ENCODE data around the gene TLR6. TPM values are rescaled to one million over a fixed set of nuclear protein-coding genes. Genes with fewer than 3 reads are reported as not detected.

Gene TLR6
- total and polyA plus RNA-seq, 10 of the 15 experiments (the other 5 are each of a cell fraction or from before 2014, with no cell fraction given), result 1.1 to 49.4 (median 12.5) TPM

GRCh38 chr4:38804654-38805295 is 51.8 kb downstream of the TLR6 start, which contains the start of gene TLR1 (continued):
- TF ChIP-seq NRF1 (conservative IDR thresholded peaks at IDR 0.05; ENCODE audit: low read depth, low read length), result no peak
- no peak for TF ChIP-seq MTA2 (IDR thresholded peaks at IDR 0.05; ENCODE audit: low read depth)
- TF ChIP-seq RUNX3 (IDR thresholded peaks at IDR 0.05; ENCODE audit: low read length), result peak; percentile 65; the same call in 1 of the 2 replicates
- TF ChIP-seq FOS (IDR thresholded peaks at IDR 0.05; ENCODE audit: borderline replicate concordance, extremely low read depth, insufficient read length), result no peak
- TF ChIP-seq ZNF207 (IDR thresholded peaks at IDR 0.05; ENCODE audit: borderline replicate concordance), result 0 out of 2 replicates have a peak, but pooled peaks have one; percentile 44
- 0 out of 2 replicates have a peak, but pooled peaks have one; percentile 68 for TF ChIP-seq SMARCA5 (IDR thresholded peaks at IDR 0.05)
- no peak for TF ChIP-seq PBX3 (IDR thresholded peaks at IDR 0.05; ENCODE audit: insufficient replicate concordance, low read depth, low read length)
- TF ChIP-seq PAX8 (IDR thresholded peaks at IDR 0.05), result no peak; the same call in 1 of the 2 replicates
- no peak for TF ChIP-seq HCFC1 (IDR thresholded peaks at IDR 0.05; ENCODE audit: low read length)
- no peak for TF ChIP-seq POLR2A (IDR thresholded peaks at IDR 0.05; ENCODE audit: low read depth, low read length)
- TF ChIP-seq ZNF24 (IDR thresholded peaks at IDR 0.05), result no peak
- TF ChIP-seq E2F4 (IDR thresholded peaks at IDR 0.05; ENCODE audit: low read depth, low read length), result no peak
- no peak for TF ChIP-seq SPI1 (IDR thresholded peaks at IDR 0.05; ENCODE audit: borderline replicate concordance, insufficient read depth, low read depth, low read length)
- TF ChIP-seq CREB1 (IDR thresholded peaks at IDR 0.05; ENCODE audit: low read depth), result no peak
- TF ChIP-seq ZNF217 (IDR thresholded peaks at IDR 0.05), result no peak
- 0 out of 2 replicates have a peak, but pooled peaks have one; percentile 28 for TF ChIP-seq CBFB (IDR thresholded peaks at IDR 0.05; ENCODE audit: low read depth)
- TF ChIP-seq TARDBP (IDR thresholded peaks at IDR 0.05; ENCODE audit: borderline replicate concordance), result no peak
- 0 out of 2 replicates have a peak, but pooled peaks have one; percentile 62 for TF ChIP-seq ZBTB4 (CRISPR knock-in tag; IDR thresholded peaks at IDR 0.05)
- no peak for TF ChIP-seq TBL1XR1 (IDR thresholded peaks at IDR 0.05; ENCODE audit: low read depth, low read length)
- TF ChIP-seq SUPT20H (IDR thresholded peaks at IDR 0.05; ENCODE audit: borderline replicate concordance, control insufficient read depth, low read depth, low read length), result no peak
- TF ChIP-seq CEBPB (IDR thresholded peaks at IDR 0.05; ENCODE audit: borderline replicate concordance in 1 of 2, low read depth in 2 of 2, low read length in 2 of 2), result no peak
- TF ChIP-seq ZNF687 (IDR thresholded peaks at IDR 0.05), result no peak
- no peak for TF ChIP-seq RBBP5 (conservative IDR thresholded peaks at IDR 0.05)
